Effector memory CD8-positive, alpha-beta T cell (primary cell): Measurements from ENCODE around the gene PIAS4.

Experiments used
- ATAC-seq: fragments of 150-1000 bp; cut with Tn5 transposase; replicated peaks from 2 replicates; pipeline ENCODE4 v1.10.0; 2021; ENCODE audit warnings: mild to moderate bottlenecking, moderate library complexity
- DNase-seq, 3 experiments: peaks; one replicate each; pipeline ENCODE4 v3.0.0; 2021
- H3K27ac Mint-ChIP-seq, 2 donors: one replicate each; pipeline ENCODE4 v1.8.0; 2022; ENCODE audit warnings: mild to moderate bottlenecking in 2 of 2, mixed read lengths in 2 of 2, moderate library complexity in 2 of 2
- H3K27me3 Mint-ChIP-seq, 2 donors: one replicate each; pipeline ENCODE4 v1.8.0; 2022; ENCODE audit warnings: mixed read lengths in 2 of 2
- H3K36me3 Mint-ChIP-seq: one replicate; pipeline ENCODE4 v1.8.0; 2022; ENCODE audit warnings: mild to moderate bottlenecking, moderate library complexity, mixed read lengths; ENCODE audit not compliant: insufficient read depth
- H3K4me1 Mint-ChIP-seq, 2 donors: one replicate each; pipeline ENCODE4 v1.8.0; 2022; ENCODE audit warnings: low read depth in 2 of 2, mixed read lengths in 2 of 2
- H3K4me3 Mint-ChIP-seq, 2 donors: one replicate each; pipeline ENCODE4 v1.8.0; 2022; ENCODE audit warnings: mild to moderate bottlenecking in 2 of 2, mixed read lengths in 2 of 2, moderate library complexity in 2 of 2
- H3K9me3 Mint-ChIP-seq, 2 donors: one replicate each; pipeline ENCODE4 v1.8.0; 2022; ENCODE audit warnings: mixed read lengths in 2 of 2

The PIAS4 gene

GRCh38 chr19:4030981-4031380, 23.4 kb downstream of the PIAS4 start:
- Mint-ChIP-seq H3K27me3 (no peaks in the 10 kb centered on the region), H3K4me1 (no peaks in the 10 kb centered on the region), H3K36me3 (peaks cover 50% of the 10 kb centered on the region), H3K9me3 (no peaks in the 10 kb centered on the region), H3K27ac (peak overlapping the region in 1 of 2 donors; percentile 88), H3K4me3 (no peak overlapping the region)
- ATAC-seq (no peak), DNase-seq (no peak)

- peaks cover 46% of the 10 kb centered on the region for H3K36me3 Mint-ChIP-seq
- DNase-seq = no peak
- no peaks in the 10 kb centered on the region for H3K4me1 Mint-ChIP-seq
- H3K27me3 Mint-ChIP-seq = no peaks in the 10 kb centered on the region
- ATAC-seq = no peak
- H3K9me3 Mint-ChIP-seq = no peaks in the 10 kb centered on the region
- H3K4me3 Mint-ChIP-seq = no peak overlapping the region
- H3K27ac Mint-ChIP-seq = peak overlapping the region; percentile 30 to 88
Observed at GRCh38 chr19:4031420-4031819, 23.9 kb downstream of the PIAS4 start.

GRCh38 chr19:4032436-4032835, 24.9 kb downstream of the PIAS4 start:
- peaks cover 38% of the 10 kb centered on the region for H3K36me3 Mint-ChIP-seq
- no peaks in the 10 kb centered on the region for H3K9me3 Mint-ChIP-seq
- no peak for DNase-seq
- ATAC-seq = no peak
- H3K27ac Mint-ChIP-seq = no peak overlapping the region
- no peaks in the 10 kb centered on the region for H3K27me3 Mint-ChIP-seq
- no peak overlapping the region for H3K4me3 Mint-ChIP-seq
- no peaks in the 10 kb centered on the region for H3K4me1 Mint-ChIP-seq

DNA sequence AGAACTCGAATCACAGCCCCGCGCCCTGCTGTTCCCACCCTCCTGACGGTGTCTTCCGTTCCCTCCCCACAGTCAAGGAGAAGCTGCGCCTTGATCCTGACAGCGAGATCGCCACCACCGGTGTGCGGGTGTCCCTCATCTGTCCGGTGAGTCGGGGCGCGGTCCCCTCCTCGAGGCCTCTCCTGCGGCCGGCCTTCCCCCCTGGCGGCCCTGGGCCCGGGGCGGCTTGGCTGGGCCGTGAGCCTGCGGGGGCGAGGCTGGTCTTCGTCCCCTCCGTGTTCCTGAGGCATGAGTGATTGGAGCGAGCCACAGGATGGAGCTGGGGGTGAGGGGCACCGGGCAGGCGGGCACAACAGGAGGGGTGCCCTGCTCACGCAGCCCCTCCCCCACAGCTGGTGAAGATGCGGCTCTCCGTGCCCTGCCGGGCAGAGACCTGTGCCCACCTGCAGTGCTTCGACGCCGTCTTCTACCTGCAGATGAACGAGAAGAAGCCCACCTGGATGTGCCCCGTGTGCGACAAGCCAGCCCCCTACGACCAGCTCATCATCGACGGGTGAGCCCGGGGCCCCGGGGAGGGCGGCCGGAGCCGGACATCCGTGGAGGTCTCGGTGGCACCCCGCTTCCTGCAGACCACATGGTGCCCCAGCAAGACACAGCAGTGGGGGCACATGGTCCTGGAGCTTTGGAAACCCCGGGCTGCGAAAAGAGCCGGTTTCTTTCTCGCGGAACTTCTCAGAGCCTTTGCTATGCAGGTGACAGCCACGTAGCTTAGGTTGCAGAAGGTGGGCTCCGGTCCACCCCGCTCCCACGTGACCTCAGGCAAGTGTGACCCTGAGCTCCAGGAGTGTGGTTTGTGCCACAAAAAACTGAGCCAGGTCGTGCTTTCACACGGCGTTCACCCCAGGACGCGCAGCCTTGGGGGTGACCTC, 25.8 kb downstream of the PIAS4 start:
- Mint-ChIP-seq H3K4me3 (no peak overlapping the region), H3K27me3 (no peaks in the 10 kb centered on the region), H3K9me3 (no peaks in the 10 kb centered on the region), H3K36me3 (peaks cover 41% of the 10 kb centered on the region), H3K4me1 (no peaks in the 10 kb centered on the region), H3K27ac (no peak overlapping the region)
- ATAC-seq = no peak
- DNase-seq = no peak

- H3K36me3 Mint-ChIP-seq = peaks cover 48% of the 10 kb centered on the region
- H3K27me3 Mint-ChIP-seq = no peaks in the 10 kb centered on the region
- no peaks in the 10 kb centered on the region for H3K4me1 Mint-ChIP-seq
- no peak overlapping the region for H3K27ac Mint-ChIP-seq
- ATAC-seq (no peak), DNase-seq (no peak)
- H3K4me3 Mint-ChIP-seq = no peak overlapping the region
- H3K9me3 Mint-ChIP-seq = no peaks in the 10 kb centered on the region
Observed at GRCh38 chr19:4034048-4035017, 26.8 kb downstream of the PIAS4 start.

DNA sequence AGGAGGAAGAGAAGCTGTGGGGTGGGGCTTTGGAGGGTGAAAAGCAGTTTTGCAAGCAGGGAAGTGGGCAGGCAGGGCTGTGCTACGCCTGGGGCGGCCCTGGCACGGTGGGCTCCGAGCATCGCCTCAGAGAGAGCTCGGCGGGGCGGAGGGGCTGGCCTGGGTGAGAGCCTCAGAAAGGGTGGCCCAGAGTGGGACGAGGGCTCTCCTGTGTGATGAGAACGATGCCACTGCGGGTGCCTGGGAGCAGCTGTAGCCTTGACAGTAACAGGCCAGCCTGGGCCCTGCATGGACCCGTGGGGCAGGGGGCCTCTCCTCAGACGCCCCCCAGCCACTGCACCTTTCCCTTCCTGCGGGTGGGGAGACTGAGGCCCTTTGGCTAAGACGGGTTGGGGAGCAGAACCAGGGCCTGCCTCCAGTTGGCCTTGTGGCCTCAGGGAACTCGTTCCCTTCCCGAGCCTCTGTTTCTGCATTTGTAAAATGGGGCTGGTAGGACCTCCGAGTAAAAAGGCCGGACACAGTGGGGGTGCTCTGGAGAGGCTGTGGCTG, 27.6 kb downstream of the PIAS4 start:
- Mint-ChIP-seq H3K9me3 (no peaks in the 10 kb centered on the region), H3K27ac (no peak overlapping the region), H3K36me3 (peaks cover 48% of the 10 kb centered on the region), H3K4me3 (no peak overlapping the region), H3K4me1 (no peaks in the 10 kb centered on the region), H3K27me3 (no peaks in the 10 kb centered on the region)
- no peak for DNase-seq
- no peak for ATAC-seq

GRCh38 chr19:4035582-4035981, 28.0 kb downstream of the PIAS4 start:
- Mint-ChIP-seq H3K27ac (no peak overlapping the region), H3K4me3 (no peak overlapping the region), H3K9me3 (no peaks in the 10 kb centered on the region), H3K36me3 (peaks cover 48% of the 10 kb centered on the region), H3K27me3 (no peaks in the 10 kb centered on the region), H3K4me1 (no peaks in the 10 kb centered on the region)
- no peak for DNase-seq
- ATAC-seq = no peak

DNA sequence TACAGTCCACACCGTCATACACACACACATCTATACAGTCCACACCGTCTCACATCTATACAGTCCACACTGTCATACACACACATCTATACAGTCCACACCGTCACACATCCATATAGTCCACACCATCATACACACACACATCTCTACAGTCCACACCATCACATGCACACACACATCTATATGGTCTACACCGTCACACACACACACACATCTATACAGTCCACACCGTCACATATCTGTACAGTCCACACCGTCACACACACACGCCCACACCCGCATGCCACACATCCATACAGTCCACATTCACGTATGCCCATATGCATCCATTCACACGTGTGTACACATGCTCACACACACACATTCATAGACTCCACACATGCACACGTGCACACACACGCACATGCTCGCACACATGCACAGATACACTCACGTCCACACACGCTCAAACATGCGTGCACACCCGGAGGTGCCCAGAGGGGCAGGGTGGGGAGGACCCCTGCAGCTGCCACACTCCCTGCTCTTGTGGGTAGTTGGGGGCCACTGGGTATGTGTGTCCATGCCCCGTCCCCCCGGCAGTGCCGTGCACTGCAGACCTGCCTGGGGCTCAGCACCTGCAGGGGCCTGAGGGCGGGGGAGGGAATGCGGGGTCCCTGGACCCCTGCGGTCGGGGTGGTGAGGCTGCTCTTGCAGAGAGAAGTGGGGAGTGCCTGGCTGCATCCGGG, 29.2 kb downstream of the PIAS4 start:
- H3K27ac Mint-ChIP-seq = no peak overlapping the region
- no peaks in the 10 kb centered on the region for H3K4me1 Mint-ChIP-seq
- H3K4me3 Mint-ChIP-seq = no peak overlapping the region
- no peak for ATAC-seq
- no peaks in the 10 kb centered on the region for H3K9me3 Mint-ChIP-seq
- DNase-seq = no peak
- peaks cover 48% of the 10 kb centered on the region for H3K36me3 Mint-ChIP-seq
- H3K27me3 Mint-ChIP-seq = no peaks in the 10 kb centered on the region

DNA sequence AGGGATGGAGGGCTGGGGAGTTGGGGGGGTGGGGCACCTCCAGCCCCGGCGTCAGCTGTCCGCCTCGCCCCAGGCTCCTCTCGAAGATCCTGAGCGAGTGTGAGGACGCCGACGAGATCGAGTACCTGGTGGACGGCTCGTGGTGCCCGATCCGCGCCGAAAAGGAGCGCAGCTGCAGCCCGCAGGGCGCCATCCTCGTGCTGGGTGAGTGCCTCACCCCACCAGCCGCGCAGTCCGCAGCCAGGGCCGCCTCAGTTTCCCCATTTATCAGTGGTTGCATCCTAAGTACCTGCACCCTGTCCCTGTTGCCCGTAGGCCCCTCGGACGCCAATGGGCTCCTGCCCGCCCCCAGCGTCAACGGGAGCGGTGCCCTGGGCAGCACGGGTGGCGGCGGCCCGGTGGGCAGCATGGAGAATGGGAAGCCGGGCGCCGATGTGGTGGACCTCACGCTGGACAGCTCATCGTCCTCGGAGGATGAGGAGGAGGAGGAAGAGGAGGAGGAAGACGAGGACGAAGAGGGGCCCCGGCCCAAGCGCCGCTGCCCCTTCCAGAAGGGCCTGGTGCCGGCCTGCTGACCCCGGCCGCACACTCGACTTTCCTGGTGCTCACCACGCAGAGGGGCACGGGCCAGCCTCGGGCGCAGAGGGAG, 29.9 kb downstream of the PIAS4 start:
- no peak overlapping the region for H3K4me3 Mint-ChIP-seq
- DNase-seq (no peak), ATAC-seq (no peak)
- H3K27me3 Mint-ChIP-seq = no peaks in the 10 kb centered on the region
- peaks cover 48% of the 10 kb centered on the region for H3K36me3 Mint-ChIP-seq
- H3K4me1 Mint-ChIP-seq = no peaks in the 10 kb centered on the region
- no peak overlapping the region for H3K27ac Mint-ChIP-seq
- H3K9me3 Mint-ChIP-seq = no peaks in the 10 kb centered on the region

- Mint-ChIP-seq H3K27ac (no peak overlapping the region), H3K9me3 (no peaks in the 10 kb centered on the region)
- DNase-seq = no peak
Observed at GRCh38 chr19:4038057-4038456, 30.5 kb downstream of the PIAS4 start.

GRCh38 chr19:4038661-4039423, 31.3 kb downstream of the PIAS4 start:
- Mint-ChIP-seq H3K27me3 (no peaks in the 10 kb centered on the region), H3K9me3 (no peaks in the 10 kb centered on the region), H3K27ac (no peak overlapping the region), H3K36me3 (peaks cover 60% of the 10 kb centered on the region), H3K4me3 (no peak overlapping the region), H3K4me1 (peaks cover 0 to under 1% of the 10 kb centered on the region in 2 donors)
- DNase-seq (no peak), ATAC-seq (no peak)

More at GRCh38 chr19:4038057-4038456, 30.5 kb downstream of the PIAS4 start:
- no peak for ATAC-seq
- Mint-ChIP-seq H3K27me3 (no peaks in the 10 kb centered on the region), H3K4me1 (no peaks in the 10 kb centered on the region), H3K36me3 (peaks cover 55% of the 10 kb centered on the region), H3K4me3 (no peak overlapping the region)
